Measurements from ENCODE around the gene RPL36. TPM values are rescaled to one million over a fixed set of nuclear protein-coding genes. Genes with fewer than 3 reads are reported as not detected.

RPL36 gene
- total and polyA plus RNA-seq, 2 of the 8 experiments (the other 6 are each of a cell fraction or from before 2014, with no cell fraction given) = 951 to 1,075 TPM

GRCh38 chr19:5680437-5681368 lies 9.4 kb upstream of the RPL36 start, which contains the start of the genes HSD11B1L and MICOS13 (continued):
- TF ChIP-seq GTF2F1 (IDR thresholded peaks at IDR 0.05; ENCODE audit: borderline replicate concordance, low read depth, low read length) = no peak; the same call in 1 of the 2 replicates
- TF ChIP-seq ATF3 (IDR thresholded peaks at IDR 0.05; ENCODE audit: insufficient read depth, low read depth, low read length) = peak; percentile 88
- no peak for TF ChIP-seq TBP (IDR thresholded peaks at IDR 0.05; ENCODE audit: low read depth, low read length)
- no peak for TF ChIP-seq BRCA1 (IDR thresholded peaks at IDR 0.05; ENCODE audit: low read depth, low read length)
- no peak for TF ChIP-seq HDAC2 (IDR thresholded peaks at IDR 0.05; ENCODE audit: borderline replicate concordance in 1 of 2, low read depth in 2 of 2, low read length in 2 of 2)
- no peak for TF ChIP-seq TCF12 (IDR thresholded peaks at IDR 0.05; ENCODE audit: low read depth, low read length)
- TF ChIP-seq CREB1 (IDR thresholded peaks at IDR 0.05) = peak; percentile 88
- TF ChIP-seq BCL11A (IDR thresholded peaks at IDR 0.05; ENCODE audit: low read depth in 2 of 2, low read length in 2 of 2) = no peak
- no peak for TF ChIP-seq CTCF (IDR thresholded peaks at IDR 0.05; ENCODE audit: control extremely low read depth in 1 of 3, insufficient read depth in 1 of 3, low read depth in 1 of 3, low read length in 3 of 3)
- no peak for TF ChIP-seq EGR1 (IDR thresholded peaks at IDR 0.05; ENCODE audit: borderline replicate concordance, low read depth, low read length)
- TF ChIP-seq CTBP2 (IDR thresholded peaks at IDR 0.05; ENCODE audit: borderline replicate concordance, insufficient read depth, insufficient read length, low read length) = no peak
- TF ChIP-seq POU5F1 (IDR thresholded peaks at IDR 0.05; ENCODE audit: low read depth, low read length) = no peak
- no peak for TF ChIP-seq EP300 (IDR thresholded peaks at IDR 0.05; ENCODE audit: borderline replicate concordance in 1 of 2, low read depth in 2 of 2, low read length in 2 of 2)
